Uterus (tissue), 4 donors: ENCODE data around the gene DAZ4. TPM values are rescaled to one million over a fixed set of nuclear protein-coding genes. Genes with fewer than 3 reads are reported as not detected.
"Not testable (repeated sequence)": the region's sequence is repeated elsewhere in the genome, so short reads cannot be mapped to it uniquely, and the experiment has no call there.

Source experiments
- DNase-seq, 2 donors: peaks; one replicate each; pipeline ENCODE4 v3.0.0-alpha.2; 2019 to 2020
- H3K27ac ChIP-seq, 2 donors: fragments of 200-600 bp; sonication (generic); 1 replicate in 1 of 2; 2 replicates in 1 of 2; pipeline ENCODE4 v1.5.1; 2016 to 2018
- H3K27me3 ChIP-seq, 2 donors: fragments of 200-600 bp; sonication (generic); one replicate each; pipeline ENCODE4 v1.5.1; 2018 to 2019; ENCODE audit warnings: control low read depth in 1 of 2
- H3K36me3 ChIP-seq, 2 donors: fragments of 200-600 bp; sonication (generic); one replicate each; pipeline ENCODE4 v1.5.1; 2019; ENCODE audit warnings: control low read depth in 1 of 2
- H3K4me1 ChIP-seq, 2 donors: fragments of 200-600 bp; sonication (generic); one replicate each; pipeline ENCODE4 v1.5.1; 2018 to 2019; ENCODE audit warnings: control low read depth in 1 of 2
- H3K4me3 ChIP-seq, 2 donors: fragments of 200-600 bp; sonication (generic); 1 replicate in 1 of 2; 2 replicates in 1 of 2; pipeline ENCODE4 v1.5.1; 2018 to 2019; ENCODE audit warnings: mild to moderate bottlenecking in 1 of 2
- H3K9me3 ChIP-seq, 2 donors: fragments of 200-600 bp; sonication (generic); one replicate each; pipeline ENCODE4 v1.5.1; 2019; ENCODE audit warnings: control low read depth in 1 of 2
- intact Hi-C: fragments of 100-400 bp; cut with DNase I; formaldehyde crosslinking; loops from one replicate; pipeline ENCODE4 v1.15.1; 2023; ENCODE audit warnings: low total_unique reads
- total RNA-seq, 4 donors: library from RNA; depleted of rRNA in 3 of 4; stranded (reverse); fragments of >200 nt in 3 of 4; gene quantifications; one replicate each; pipeline versions ENCODE4 v1.1.0 to v1.2.4, GENCODE V29; 2014 to 2023
- donor health status: DM: yes; HTN: yes; CAD: no.

Gene DAZ4, protein sequence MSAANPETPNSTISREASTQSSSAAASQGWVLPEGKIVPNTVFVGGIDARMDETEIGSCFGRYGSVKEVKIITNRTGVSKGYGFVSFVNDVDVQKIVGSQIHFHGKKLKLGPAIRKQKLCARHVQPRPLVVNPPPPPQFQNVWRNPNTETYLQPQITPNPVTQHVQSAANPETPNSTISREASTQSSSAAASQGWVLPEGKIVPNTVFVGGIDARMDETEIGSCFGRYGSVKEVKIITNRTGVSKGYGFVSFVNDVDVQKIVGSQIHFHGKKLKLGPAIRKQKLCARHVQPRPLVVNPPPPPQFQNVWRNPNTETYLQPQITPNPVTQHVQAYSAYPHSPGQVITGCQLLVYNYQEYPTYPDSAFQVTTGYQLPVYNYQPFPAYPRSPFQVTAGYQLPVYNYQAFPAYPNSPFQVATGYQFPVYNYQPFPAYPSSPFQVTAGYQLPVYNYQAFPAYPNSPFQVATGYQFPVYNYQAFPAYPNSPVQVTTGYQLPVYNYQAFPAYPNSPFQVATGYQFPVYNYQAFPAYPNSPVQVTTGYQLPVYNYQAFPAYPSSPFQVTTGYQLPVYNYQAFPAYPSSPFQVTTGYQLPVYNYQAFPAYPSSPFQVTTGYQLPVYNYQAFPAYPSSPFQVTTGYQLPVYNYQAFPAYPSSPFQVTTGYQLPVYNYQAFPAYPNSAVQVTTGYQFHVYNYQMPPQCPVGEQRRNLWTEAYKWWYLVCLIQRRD
- total RNA-seq, result not detected

DNA sequence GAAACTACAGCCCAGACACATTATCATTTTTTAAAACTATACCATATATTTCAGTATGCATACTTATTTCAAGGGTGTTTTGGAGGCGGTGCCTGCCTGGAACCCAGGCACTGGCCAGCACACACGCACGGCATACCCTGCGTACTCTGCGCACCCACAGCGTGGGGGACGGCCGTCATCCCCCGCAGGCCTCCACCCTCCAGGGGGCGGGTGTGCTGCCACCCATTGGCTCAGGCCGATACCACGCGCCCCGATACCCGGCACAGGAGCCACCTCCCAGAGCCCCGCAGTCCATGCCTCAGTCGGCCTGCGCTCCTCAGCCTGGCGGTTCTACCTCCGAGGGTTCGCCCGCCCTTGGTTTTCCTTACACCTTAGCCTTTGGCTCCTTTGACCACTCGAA, at the start of gene DAZ4:
DAZ4 (plus strand) TSS at position 301 of the 400 bp plus-strand sequence. CDS start 208 bp downstream, outside the sequence.
- H3K27ac ChIP-seq, DNase-seq, H3K27me3 ChIP-seq, H3K4me3 ChIP-seq, H3K4me1 ChIP-seq, H3K9me3 ChIP-seq, H3K36me3 ChIP-seq, intact Hi-C loops: not testable (repeated sequence)

DNA sequence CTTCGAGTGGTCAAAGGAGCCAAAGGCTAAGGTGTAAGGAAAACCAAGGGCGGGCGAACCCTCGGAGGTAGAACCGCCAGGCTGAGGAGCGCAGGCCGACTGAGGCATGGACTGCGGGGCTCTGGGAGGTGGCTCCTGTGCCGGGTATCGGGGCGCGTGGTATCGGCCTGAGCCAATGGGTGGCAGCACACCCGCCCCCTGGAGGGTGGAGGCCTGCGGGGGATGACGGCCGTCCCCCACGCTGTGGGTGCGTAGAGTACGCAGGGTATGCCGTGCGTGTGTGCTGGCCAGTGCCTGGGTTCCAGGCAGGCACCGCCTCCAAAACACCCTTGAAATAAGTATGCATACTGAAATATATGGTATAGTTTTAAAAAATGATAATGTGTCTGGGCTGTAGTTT, 20.4 kb upstream of the DAZ4 start, which contains the start of gene DAZ3:
DAZ3 (minus strand) TSS at position 101 of the 400 bp plus-strand sequence. CDS start 208 bp downstream, outside the sequence.
- H3K4me3 ChIP-seq, H3K9me3 ChIP-seq, DNase-seq, H3K4me1 ChIP-seq, H3K27ac ChIP-seq, intact Hi-C loops, H3K36me3 ChIP-seq, H3K27me3 ChIP-seq: not testable (repeated sequence)

DNA sequence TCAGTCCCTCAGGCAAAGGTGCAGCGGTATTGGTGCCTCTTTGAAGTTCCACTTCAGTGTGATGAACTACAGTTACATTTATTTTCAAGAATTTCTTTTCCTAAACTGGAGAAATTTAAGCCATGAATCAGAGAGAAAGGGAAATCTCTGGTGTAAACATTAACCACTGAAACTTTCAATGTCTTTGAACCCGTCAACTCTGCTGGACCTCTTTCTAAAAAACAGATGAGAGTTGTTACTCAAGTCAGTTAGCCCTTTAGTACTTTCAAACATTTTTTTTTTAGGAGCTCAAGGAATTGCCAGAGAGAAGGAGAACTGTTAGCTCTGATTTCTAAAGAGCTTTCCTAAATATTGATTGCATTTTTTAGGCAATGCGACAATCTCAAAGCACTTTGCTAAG, 11.9 kb upstream of the DAZ4 start:
- H3K9me3 ChIP-seq, H3K27me3 ChIP-seq, H3K4me1 ChIP-seq, H3K4me3 ChIP-seq, H3K27ac ChIP-seq, H3K36me3 ChIP-seq, intact Hi-C loops, DNase-seq: not testable (repeated sequence)

- H3K36me3 ChIP-seq, H3K4me3 ChIP-seq, DNase-seq, intact Hi-C loops, H3K27me3 ChIP-seq, H3K9me3 ChIP-seq, H3K4me1 ChIP-seq, H3K27ac ChIP-seq: not testable (repeated sequence)
Observed at GRCh38 chrY:24824184-24824879, 9.4 kb upstream of the DAZ4 start.

- H3K36me3 ChIP-seq, DNase-seq, H3K27ac ChIP-seq, H3K4me1 ChIP-seq, H3K4me3 ChIP-seq, H3K9me3 ChIP-seq, intact Hi-C loops, H3K27me3 ChIP-seq: not testable (repeated sequence)
Observed at GRCh38 chrY:24825069-24825468, 8.7 kb upstream of the DAZ4 start.

Other genes starting within 250 kb of the DAZ4 start
- gene BPY2B, start 215.9 kb upstream of the DAZ4 start, total RNA-seq, result not detected
- not detected for gene DAZ3, start 20.5 kb upstream of the DAZ4 start, total RNA-seq
- not detected for gene BPY2C, start 218.2 kb downstream of the DAZ4 start, total RNA-seq